ENCODE results near the gene RAB11FIP4.
"Not testable (repeated sequence)": the region's sequence is repeated elsewhere in the genome, so short reads cannot be mapped to it uniquely, and the experiment has no call there.

Gene RAB11FIP4

DNA sequence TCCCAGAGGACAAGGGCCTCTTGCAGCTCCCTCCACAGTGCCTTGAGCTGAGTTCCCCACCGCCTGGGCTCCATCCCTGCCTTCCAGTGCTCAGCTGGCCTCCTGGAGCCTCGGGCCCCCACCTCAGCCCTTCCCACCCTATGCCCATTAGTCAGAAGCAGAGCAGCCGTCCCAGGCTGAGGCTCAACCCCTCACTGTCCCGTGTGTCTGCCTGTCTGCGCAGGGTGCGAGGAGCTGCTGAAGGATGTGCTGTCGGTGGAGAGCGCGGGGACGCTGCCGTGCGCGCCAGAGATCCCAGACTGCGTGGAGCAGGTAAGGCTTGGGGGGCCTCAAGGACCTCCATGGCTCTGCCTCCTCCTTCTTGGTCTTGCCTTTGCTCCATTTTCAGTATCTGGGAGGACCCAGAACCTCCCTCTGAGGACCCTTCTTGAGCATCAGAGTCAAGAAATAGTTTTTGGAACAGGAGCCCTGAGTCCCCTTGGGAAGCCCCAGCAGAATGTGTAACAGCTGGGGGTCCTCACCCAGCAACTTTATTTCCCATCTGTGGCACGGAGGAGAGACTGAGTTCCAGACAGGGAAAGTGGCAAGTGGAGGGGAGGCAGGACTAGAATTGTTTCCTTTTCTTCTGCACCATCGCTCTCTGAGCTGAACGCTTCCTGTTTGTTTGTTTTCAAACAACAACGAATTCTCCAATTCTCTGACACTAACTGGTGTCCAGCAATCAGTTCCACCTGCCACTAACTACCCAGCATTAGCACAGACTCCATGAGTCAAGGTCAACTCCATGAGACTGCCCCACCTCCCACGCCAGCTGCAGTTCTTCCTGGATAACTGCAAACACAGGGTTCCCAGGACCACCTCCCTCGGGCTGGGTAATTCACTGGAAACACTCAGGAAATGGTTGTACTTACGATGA is 42.6 kb downstream of the RAB11FIP4 start:
- DNase-seq = no peak

DNA sequence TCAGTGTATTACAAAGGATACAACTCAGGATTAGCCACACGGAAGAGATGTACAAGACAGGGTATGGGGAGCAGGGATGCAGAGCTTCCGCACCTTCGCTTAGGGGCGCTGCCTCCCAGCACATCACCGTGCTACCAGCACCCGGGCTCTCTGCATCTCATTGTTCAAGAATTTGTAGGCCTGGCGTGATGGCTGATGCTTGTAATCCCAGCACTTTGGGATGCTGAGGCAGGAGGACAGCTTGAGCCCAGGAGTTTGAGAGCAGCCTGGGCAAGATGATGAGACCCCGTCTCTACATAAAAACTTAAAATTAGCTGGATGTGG is 43.2 kb downstream of the RAB11FIP4 start:
- no peak for DNase-seq

DNA sequence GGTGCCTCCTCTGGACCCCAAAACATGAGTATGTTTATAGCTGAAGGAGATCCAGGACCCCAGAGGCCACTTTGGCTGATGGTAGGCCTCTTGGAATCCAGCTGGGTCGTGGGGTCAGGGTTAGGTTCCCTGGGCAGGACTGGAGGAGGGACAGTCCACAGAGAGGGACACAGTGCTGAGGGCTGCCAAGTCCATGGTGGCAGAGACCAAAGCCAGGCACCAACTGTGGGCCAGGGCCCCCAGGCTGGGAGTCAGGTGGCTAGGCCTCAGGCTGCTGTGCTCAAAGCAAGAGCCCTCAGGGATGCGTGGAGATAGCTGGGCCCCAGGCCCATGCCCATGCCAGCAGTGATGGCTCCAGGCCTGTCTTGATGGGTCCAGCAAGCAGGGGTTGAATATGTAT is 44.1 kb downstream of the RAB11FIP4 start:
- no peak for DNase-seq

DNA sequence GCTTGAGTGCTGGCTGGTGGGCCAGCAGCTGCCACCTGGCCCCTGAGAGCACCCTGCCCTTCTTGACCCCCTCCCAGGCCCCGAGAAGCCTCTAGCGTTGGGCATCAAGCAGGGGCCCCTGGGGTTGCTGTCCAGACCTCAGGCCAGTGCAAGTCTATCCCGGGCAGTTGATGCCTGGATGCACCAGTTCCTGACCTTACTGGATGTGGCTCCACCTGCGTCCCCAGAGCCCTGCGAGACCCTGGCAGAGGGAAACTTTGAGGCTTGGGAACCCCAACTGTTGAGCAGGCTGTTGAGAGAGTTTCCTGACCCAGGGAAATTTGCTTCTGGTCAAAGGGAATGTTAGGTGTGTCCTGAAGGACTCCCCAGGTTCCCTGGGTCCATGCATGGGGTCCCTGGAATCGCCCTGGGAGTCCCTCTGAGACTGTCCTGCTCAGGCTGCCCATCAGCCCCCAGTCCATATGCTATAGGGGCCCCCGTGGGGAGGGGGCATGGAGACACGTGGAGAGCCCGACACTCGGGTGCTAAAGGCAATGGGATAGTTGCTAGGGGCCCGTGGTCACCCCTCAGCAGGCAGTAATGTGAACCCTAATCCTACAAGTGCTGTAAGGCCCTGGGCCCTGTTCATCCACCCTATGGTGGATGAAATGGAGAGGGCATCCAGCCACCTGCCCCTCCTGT is 46.4 kb downstream of the RAB11FIP4 start:
- no peak for DNase-seq

DNA sequence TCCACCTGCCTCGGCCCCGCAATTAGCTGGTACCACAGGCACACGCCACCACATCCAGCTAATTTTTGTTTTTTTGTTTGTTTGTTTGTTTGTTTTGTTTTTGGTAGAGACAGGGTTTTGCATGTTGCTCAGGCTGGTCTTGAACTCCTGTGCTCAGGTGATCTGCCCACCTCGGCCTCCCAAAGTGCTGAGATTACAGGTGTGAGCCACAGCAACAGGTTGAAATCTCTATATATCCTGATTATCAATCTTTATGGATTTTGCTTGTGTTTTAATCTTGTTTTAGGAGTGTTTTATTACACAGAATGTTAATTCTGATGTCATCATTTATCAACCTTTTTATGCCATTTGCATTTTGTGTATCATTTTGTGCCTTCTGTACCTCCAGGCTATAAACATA is 48.2 kb downstream of the RAB11FIP4 start:
- DNase-seq = no peak

DNA sequence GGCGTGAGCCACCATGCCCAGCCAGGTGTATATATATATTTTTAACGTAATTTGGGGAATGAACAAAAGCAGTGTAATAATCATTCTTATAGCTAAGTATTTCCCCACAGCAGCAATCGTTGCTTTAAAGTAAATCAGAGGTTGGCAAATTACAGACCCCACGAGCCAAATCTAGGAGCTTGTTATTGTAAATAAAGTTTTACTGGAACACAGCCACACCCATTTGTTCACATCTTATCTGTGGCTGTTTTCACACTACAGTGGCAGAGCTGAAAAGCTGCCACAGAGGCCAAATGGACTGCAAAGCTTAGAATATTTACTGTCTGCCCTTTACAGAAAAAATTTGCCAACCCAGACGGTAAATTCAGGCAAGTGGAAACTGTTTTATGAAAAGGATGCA is 50.8 kb downstream of the RAB11FIP4 start:
- no peak for DNase-seq

DNA sequence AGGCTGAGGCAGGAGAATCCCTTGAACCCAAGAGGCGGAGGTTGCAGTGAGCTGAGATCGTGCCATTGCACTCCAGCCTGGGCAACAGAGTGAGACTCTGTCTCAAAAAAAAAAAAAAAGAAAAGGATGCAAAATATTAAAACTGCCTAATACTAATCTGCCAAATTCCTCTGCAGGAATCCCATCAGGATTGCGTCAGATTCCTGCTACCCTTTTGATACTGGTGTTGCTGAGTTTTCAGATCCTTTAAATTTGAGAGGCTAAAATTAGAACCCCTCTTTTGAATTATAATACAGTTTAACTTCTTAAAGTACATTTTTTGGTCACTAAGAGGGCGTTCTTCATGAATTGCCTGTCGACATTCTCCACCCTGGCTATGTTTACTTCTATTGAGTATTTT is 51.4 kb downstream of the RAB11FIP4 start:
- DNase-seq = not testable (repeated sequence)

DNA sequence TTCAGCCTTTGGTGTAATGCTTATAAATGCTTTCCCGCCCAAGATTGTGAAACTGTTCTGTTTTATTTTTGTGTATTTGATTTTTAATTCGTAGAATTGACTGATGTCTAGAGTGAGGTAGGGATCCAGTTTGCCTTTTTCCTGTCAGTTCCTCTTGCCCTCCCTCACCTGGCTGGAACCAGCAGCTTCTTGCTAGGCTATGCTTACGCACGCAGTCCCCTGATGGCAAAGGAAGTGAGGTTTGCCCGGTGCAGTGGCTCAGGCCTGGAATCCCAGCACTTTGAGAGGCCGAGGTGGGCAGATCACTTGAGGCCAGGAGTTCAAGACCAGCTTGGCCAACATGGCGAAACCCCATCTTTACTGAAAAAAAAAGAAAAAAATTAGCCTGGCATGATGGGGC is 51.9 kb downstream of the RAB11FIP4 start:
- no peak for DNase-seq

DNA sequence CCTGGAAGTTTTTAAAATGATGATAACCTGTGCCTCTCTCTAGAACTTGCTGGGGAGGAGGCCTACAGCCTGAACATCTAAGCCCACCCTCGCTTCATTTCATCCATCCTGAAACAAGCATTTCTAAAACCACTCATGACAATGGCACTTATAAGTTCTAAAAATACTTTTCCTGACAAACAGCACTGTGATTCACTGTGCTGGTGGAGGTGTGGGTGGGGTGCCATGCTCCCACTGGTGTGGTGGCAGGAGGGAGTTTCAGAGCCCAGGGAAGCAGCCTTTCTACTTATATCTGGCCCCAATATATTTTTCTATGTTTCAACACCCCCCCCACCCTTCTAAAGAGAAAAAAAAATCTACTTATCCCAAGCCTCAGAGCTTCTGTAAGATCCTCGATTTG is 52.6 kb downstream of the RAB11FIP4 start:
- DNase-seq = no peak

DNA sequence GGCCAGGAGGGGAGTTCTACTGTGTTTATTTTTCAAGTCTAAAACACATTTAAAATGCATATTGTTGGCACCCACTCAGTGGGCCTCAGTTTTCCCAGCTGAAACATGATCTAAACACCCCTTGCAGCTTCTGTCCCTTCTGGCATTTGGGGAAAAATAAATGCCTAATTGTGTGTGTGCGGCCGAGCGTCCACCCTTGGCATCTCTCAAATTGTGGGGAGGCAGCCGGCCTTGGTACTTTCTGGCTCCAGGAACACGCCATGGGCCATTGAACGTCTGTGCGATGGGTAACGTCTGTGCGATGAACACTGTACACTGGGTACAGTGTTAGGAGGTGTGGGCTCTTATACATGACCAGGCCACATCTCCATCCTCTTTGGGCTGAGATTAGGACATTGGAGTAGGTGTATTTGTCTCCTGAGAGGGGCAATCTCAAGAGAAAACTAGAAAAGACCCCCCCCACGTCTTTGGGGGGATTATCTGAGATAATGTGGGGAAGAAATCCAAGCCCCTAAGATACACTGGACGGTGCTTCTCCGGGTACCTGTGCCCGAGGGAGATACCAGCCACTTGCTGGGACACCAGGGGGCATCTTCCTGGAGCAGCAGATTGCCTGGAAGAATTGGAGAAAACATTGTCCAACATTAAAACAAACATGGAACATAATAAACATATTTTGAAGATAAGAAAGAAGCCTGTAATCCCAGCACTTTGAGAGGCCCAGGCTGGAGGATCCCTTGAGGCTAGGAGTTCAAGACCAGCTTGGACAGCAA is 54.9 kb downstream of the RAB11FIP4 start:
- DNase-seq = no peak

DNA sequence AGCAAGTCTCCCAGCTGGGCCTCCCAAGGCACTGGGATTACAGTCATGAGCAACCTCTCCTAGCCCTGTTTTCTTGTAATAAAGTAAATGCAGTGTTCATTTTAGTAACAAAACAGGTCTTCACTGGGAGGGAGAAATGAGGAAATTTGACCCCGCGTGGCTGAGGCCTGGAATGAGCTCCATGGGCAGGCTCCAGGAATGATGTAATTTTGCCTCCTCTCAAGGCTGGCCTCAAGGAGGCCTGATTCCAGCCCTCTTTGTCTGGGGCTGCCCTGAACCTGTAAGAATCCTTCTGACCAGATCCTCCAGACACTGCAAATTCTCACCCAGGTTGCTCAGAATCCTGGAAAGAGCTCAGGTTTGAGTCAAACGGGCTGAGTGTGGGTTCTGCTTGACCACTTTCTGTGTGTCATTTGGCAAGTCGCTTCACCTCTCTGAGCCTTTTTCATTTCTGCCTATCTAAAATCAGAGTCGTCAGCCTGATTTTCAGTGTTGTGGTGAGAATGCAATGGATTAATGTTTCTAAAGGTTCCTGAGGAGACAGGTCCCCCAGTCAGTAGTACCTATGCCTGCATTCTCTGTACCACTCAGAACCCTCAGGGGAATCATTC is 57.1 kb downstream of the RAB11FIP4 start:
- no peak for DNase-seq

DNA sequence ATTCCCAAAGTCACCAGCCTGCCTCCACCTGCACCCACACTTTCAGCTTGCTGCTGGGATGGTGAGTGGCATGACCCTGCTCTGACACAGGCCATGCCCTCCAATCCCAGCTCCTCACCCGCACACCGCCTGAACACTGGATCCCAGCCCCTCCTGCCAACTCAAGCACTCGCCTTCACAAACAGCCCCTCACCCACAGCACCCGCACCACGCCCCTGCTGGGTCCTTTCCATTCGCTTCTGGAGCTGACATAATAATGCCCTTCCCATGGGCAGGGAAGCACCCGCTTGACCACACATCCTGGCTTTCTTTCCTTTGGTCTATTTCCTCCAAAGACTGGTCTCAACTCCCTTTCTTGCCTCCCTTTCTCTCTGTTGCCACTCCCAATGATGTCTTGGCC is 57.6 kb downstream of the RAB11FIP4 start:
- DNase-seq = no peak

DNA sequence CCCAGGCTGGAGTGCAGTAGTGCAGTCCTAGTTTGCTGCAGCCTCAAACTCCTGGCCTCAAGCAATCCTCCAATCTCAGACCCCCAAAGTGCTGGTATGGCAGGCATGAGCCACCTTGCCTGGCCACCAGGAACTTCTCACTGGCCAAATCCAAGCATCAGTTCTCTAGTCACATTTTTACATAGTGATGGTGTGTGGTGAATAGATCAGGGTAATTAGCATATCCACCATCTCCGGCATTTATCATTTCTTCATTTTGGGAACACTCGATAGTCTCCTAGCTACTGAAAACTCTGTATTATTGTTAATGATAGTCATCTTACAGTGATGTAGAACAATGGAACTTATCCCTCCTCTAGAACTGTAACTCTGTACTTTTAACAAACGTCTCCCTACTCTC is 58.3 kb downstream of the RAB11FIP4 start:
- DNase-seq = no peak

DNA sequence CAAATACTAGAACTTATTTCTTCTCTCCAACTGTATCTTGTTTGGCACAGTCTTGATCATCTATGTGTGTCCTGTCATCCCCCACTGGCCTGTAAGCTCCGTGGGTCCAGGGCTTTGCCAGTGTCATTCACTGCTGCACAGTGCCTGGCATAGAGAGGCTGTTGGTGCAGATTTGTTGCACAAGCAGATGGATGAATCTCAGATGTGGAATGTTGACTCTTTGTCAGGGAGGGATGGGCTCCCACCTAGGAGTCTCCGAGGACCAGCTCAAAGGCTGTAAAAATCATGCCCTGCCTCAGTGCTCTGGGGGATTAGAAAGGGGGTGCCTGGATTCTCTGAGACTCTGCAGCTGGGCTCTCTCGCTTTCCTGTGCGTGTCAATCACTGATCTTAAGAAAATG is 60.6 kb downstream of the RAB11FIP4 start:
- DNase-seq = no peak

DNA sequence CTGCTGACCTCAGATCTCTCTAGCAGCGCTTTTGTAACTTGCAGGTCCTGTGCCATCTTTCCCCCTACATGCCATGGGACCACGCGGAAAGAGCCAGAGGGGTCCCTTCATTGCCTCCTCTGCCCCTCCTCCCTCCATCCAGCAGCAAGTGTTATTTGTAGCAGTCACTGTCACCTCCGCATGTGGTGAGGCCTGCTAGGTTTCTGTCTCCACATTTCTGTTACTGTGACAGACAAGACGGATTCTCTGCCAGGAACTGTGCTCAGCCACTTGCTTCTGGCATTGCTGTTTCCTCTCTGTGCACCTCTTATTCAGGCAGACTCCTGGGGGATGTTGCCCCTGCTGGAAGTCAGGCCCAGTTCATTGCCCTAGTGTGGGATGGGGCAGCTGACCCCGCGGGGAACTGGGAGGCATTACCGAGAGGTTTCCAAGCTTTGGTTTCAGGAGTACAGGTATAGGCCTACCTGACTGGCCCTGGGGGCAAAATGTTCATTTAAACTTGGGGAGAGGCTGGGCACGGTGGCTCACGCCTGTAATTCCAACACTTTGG is 61.2 kb downstream of the RAB11FIP4 start:
- no peak for DNase-seq

DNA sequence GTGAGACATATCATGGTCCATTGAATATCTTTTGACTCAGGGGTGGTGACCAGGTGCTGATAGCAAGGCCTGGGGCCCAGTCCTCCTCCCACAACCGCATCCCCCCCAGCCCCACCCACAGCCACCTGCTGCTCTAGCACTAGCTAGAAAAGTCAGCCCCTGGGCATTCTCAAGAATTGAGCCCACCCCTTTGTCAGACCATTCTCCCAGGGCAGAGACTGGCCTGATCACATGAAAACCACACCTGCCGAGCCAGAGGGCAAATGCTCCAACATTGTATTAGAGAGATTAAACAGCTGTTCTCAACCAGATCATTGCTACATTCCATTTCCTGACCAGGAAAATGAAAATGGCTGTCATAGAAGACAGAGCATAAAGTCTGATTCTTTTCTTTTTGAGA is 62.4 kb downstream of the RAB11FIP4 start:
- DNase-seq = no peak

DNA sequence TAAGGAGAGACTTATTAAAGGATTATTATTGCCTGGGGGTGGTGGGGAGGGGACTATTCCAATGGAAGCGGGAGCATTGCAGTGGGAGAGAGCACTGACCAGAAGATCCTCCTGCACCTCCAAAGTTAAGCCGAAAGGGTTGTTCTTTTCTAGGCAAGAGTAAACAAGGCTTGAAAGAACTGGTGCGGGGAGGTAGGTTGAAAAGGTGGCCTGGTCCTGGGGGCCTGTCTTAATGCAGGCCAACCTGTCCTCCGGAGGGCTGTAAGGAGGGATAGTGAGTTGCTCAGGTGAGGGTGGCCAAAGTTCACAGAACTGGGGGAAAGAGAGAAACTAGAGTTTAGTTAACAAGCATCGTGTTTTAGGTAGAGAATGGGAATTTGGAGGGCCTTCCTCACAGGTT is 65.3 kb downstream of the RAB11FIP4 start:
- no peak for DNase-seq

DNA sequence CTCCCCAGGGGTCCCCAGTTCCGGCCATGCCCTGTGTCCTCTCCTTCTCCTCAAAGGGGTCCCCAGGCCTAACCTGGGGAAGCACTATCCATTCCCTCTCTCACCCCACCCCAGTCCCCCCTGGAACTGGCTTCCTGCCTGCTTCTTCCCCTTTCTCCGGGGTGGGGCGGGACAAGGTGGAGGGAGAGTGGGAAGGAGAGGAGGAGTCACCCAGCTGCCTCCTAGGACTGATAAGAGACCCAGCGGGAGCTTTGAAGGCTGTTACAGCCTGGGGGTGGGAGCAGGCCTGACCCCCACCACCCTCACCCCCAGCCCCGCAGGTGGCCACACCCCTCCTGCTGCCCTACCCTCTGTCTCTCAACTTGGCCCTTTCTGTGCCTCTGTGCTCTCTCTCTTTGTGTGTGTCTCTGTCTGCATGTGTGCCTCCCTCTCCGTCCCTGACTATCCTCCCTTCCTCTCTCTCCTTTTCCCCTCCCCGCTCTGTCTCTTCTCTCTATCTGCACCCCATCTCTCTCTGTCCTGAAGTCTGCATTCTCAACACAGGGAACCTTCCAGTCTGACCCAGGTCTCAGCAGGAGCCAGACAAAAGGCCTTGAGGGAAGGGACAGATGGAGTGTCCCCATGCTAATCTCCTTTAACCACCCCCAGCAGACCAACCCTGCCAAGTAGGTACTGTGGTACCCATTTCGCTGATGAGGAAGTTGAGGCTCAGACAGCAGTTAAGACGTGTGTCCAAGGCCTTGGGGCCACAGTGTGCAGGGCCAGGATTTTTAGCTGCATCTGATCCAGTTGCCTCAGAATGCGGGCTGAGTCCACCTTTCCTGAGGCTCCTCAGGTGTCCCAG is 66.1 kb downstream of the RAB11FIP4 start:
- no peak for DNase-seq

DNA sequence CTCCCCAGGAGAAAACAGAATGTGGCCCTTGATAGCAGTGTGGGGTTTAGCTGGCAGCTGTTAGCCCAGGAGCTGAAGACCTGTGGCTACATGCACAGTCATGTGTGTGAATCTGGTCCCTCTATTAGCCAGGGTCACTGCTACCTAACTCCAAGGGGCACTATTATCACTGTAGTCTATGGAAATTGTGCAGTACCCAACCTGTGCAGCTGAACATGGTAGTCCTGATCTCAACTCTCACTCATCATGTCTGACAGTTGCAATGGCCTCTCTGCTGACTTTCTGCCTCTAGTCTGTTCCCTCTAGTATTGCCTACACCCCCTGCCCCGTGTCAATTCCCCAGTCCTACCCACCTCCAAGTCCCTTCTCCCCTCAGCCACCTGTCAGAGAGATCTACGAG is 67.4 kb downstream of the RAB11FIP4 start:
- DNase-seq = no peak

DNA sequence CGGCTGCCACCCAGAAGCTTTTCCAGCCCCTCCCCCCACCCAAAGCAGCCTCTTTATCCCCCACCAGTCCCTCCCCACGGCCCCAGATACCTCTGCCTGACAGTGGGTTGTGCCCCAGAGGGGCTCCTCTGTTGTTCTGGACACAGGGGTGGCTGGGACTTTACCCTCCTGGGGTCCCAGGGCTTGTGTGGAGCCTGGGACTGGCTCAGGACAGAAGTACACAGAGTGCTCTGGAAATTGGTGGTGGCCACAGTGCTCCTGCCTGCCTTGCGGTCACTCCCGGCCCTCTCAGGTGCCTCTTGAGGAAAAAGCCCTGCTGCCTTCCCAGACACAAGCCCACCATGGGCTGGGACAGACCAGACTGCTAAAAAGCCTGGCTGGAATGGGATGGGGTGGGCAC is 68.2 kb downstream of the RAB11FIP4 start:
- no peak for DNase-seq

DNA sequence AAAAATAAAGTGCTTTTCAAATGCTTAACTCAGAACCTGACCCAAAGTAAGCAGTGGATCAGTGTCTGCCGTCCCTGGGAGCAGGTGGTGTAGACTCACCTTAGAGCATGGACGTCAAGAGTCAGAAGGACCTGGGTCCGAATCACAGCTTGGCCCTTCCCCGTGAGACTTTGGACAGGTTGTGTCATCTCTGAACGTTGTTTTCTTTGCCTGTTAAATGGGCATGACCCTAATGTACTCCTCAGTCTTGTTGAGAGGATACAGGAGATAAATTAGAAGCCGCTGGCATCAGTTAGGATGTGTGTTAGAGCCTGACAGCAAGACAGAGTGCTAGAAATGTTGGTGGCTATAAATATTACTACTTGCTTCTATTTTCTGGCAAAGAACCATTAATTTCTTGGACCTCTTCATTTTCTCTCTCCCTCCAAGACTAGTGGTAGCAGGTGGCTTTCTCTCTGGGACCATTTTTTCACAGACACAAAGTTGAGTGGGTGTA is 68.8 kb downstream of the RAB11FIP4 start:
- DNase-seq = no peak

Data from CD4-positive, alpha-beta T cell treated with Interleukin-17A for 4 hours (primary cell).